GM12875 (cell line): Measurements from ENCODE around the gene PRORP.
A peak's percentile ranks its signal among the peaks of the same experiment; 100 is the strongest.

Experiments used
- H3K4me3 ChIP-seq: one replicate; pipeline ENCODE4 v1.5.1; 2011; ENCODE audit warnings: low read depth, low read length, control low read depth
- TF ChIP-seq, protein P1 (sequence below): IDR thresholded peaks from 2 replicates; pipeline ENCODE4 v1.5.1; 2011; ENCODE audit warnings: low read depth, mild to moderate bottlenecking, control low read depth, inconsistent platforms, low read length, moderate library complexity, borderline replicate concordance; ENCODE audit not compliant: insufficient read depth

The PRORP gene

DNA sequence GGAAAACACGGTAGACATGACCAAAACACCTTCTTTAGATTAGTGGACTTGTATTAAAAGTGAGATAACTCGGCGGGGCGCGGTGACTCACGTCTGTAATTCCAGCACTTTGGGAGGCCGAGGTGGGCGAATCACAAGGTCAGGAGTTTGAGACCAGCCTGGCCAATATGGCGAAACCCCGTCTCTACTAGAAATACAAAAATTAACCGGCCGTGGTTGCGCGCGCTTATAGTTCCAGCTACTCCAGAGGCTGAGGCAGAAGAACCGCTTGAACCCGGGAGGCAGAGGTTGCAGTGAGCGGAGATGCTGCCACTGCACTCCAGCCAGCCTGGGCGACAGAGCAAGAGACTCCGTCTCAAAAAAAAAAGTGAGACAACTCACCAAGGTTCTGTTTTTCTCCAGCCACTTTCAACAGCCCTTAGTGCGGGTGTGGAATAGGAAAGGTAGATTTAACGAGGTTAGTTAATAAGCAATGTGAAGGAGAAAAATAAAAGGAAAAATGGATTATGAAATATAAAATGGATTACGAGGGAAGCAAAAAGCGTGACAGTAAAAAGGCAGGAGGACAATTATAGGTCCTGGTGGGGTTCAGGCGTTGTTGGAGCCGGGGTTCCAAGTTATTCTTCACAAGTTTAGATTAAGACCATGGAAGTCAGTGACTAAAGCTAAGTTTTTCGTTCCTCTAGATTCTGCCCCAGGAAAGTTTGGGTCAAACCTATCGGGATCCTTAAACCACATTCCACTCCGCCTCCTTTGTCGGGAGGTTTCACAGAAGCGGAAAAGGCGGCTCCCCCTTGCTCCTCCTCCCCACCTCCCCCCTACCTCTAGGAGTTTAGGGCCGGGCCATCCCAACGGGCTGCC, 1.1 kb upstream of the PRORP start:
- TF ChIP-seq, protein P1, sequence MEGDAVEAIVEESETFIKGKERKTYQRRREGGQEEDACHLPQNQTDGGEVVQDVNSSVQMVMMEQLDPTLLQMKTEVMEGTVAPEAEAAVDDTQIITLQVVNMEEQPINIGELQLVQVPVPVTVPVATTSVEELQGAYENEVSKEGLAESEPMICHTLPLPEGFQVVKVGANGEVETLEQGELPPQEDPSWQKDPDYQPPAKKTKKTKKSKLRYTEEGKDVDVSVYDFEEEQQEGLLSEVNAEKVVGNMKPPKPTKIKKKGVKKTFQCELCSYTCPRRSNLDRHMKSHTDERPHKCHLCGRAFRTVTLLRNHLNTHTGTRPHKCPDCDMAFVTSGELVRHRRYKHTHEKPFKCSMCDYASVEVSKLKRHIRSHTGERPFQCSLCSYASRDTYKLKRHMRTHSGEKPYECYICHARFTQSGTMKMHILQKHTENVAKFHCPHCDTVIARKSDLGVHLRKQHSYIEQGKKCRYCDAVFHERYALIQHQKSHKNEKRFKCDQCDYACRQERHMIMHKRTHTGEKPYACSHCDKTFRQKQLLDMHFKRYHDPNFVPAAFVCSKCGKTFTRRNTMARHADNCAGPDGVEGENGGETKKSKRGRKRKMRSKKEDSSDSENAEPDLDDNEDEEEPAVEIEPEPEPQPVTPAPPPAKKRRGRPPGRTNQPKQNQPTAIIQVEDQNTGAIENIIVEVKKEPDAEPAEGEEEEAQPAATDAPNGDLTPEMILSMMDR = no peak

DNA sequence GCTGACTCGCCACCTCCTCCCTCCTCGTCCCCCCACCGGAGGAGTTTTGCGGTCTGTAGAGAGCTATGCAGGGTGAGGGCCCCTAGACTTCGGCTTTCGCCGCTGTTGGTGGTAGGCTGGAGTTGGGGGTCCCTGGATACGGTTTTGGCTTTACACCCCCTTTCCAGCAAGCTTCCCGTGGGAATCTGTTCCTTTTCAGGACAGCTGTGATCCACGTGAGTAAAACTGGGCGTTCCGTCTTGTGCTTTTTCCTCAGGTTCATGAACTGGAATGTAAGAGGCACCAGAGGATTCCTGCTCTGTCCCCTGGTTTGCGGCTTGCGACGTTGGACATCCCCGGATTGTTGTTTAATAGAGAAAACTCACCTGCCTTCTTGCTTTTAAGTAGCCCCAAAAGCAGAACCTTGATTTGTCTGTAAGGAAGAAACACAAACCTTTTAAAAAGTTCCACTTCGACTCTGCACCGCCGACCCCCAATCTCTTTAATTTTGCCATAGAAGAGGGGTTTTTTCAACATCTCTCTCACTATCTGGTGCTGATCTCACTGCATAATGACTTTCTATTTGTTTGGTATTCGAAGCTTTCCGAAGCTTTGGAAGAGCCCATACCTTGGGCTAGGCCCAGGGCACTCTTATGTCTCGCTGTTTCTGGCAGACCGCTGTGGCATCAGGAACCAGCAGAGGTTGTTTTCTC, 490 bp downstream of the PRORP start:
- H3K4me3 ChIP-seq = peak overlapping the region; percentile 51
- TF ChIP-seq, protein P1 = no peak

More for the DNA sequence above, 1.1 kb upstream of the PRORP start:
- H3K4me3 ChIP-seq = peak overlapping the region; percentile 51

- TF ChIP-seq, protein P1 = no peak
- peak overlapping the region; percentile 51 for H3K4me3 ChIP-seq
Measured at GRCh38 chr14:35123388-35123703, 994 bp downstream of the PRORP start.

- TF ChIP-seq, protein P1 = no peak
- no peak overlapping the region for H3K4me3 ChIP-seq
Measured at GRCh38 chr14:35124127-35124526, 1.8 kb downstream of the PRORP start.

DNA sequence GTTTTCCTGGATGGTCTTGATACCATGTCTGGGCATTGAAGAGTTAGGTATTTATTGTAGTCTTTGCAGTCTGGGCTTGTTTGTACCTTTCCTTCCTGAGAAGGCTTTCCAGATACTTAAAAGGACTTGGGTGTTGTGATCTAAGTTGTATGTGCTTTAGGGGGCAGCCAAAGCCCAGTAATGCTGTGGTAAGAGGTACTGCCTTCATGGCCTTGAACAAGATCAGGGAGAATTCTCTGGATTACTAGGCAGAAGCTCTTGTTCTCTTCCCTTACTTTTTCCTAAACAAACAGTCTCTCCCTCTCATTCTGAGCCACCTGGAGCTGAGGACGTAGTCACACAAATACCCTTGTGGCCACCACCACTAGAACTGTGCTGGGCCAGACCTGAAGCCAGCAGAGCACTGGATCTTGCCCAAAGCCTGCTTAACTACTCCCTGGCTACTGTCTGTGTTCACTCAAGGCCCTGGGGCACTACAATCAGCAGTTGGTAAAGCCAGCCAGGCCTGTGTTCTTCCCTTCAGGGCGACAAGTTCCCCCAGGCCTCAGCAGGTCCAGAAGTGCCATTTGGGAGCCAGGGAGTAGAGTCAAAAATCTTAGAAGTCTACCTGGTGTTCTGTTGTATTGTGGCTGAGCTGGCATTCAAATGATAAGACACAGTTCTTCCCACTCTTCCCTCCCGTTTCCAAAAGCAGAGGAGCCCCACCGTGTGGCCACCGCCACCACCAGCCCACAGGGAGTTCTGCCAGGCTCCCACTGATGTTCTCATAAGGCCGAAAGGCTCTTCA, 11.4 kb downstream of the PRORP start:
- H3K4me3 ChIP-seq = no peak overlapping the region
- TF ChIP-seq, protein P1 = no peak

- TF ChIP-seq, protein P1 = no peak
Measured at GRCh38 chr14:35134329-35135123, 12.2 kb downstream of the PRORP start.

More at GRCh38 chr14:35134329-35135123, 12.2 kb downstream of the PRORP start:
- no peak overlapping the region for H3K4me3 ChIP-seq
